ENCODE data around the gene SNCG.

SNCG gene

DNA sequence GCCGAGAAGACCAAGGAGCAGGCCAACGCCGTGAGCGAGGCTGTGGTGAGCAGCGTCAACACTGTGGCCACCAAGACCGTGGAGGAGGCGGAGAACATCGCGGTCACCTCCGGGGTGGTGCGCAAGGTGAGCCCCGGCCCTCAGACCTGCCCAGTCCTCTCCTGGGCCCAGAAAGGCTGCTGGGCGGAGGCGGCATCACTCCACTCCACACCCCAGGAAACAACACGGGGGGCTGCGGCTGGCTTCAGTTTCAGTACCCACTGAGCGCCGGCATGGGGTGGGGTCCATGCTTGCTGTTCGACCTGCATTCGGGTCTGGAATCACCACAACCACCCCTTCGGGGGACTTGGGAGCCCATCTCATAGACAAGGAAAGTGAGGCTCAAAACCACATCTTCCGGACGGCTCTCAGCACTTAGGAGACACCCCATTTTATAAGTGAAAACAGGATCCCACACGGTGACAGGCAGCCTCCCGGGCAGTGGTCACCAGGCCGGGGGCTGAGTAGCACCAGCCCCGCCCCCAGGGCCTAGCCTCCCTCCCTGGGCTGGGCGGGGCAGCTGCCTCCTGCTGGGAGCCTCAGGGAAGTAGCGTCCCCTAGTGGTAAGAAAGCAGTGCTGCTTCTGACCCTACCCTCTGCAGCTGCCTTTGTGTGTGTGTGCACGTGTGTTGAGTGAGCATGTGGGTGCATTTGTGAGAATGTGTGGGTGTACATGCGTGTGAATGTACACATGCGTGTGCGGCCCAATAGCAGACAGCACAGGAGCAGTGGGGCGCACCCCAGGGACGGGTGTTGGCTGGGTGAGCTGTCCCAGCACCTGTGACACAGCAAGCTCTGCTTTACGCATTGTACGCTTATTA is 1.8 kb downstream of the SNCG start:
- no peak overlapping the region for H2AFZ ChIP-seq (ENCODE audit: low read depth, low read length)
- peaks cover 13% of the 10 kb centered on the region for H3K4me1 ChIP-seq (ENCODE audit: insufficient read depth, low read length)
- H3K36me3 ChIP-seq (ENCODE audit: insufficient read depth, low read length), result no peaks in the 10 kb centered on the region
- H3K4me3 ChIP-seq (ENCODE audit: low read length), result no peak overlapping the region
- no peaks in the 10 kb centered on the region for H3K27me3 ChIP-seq (ENCODE audit: insufficient read depth, low read length)
- H3K9me3 ChIP-seq (ENCODE audit: low read length), result no peaks in the 10 kb centered on the region

GRCh38 chr10:86960863-86961434 is 2.5 kb downstream of the SNCG start:
- Histone ChIP-seq H3K4me3 (ENCODE audit: low read length) (no peak overlapping the region), H3K36me3 (ENCODE audit: insufficient read depth, low read length) (no peaks in the 10 kb centered on the region), H3K9me3 (ENCODE audit: low read length) (no peaks in the 10 kb centered on the region), H2AFZ (ENCODE audit: low read depth, low read length) (no peak overlapping the region), H3K4me1 (ENCODE audit: insufficient read depth, low read length) (peaks cover 10% of the 10 kb centered on the region), H3K27me3 (ENCODE audit: insufficient read depth, low read length) (no peaks in the 10 kb centered on the region)

DNA sequence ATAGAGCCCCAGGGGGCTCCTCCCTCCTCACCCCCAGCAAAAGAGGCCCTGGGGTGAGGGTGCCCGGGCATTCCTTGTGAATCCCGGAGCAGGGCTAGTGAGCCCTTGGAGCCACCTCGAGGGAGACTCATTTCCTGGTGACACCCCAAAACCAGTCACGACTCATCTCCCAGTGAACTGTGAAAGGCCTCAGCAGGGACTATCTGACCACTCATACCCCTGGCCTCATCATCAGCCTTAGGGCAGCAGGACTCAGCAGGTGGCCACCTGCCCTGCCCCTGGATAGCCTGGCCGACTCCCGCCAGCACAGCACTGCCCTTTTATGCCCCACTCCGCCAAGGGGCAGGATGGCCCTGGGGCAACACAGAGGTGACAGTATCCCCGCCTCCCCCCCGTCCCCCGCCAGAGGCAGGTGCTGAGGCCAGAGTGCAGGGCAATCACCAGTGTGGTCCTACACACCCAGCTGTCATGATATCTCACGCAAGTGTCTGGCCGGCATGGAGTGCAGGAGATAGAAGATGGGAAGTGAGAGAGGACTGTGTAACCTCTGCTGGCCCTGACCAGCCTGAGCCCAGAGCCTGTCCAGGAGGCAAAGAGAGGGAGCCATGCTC is 3.2 kb downstream of the SNCG start:
- Histone ChIP-seq H3K36me3 (ENCODE audit: insufficient read depth, low read length) (no peaks in the 10 kb centered on the region), H3K4me1 (ENCODE audit: insufficient read depth, low read length) (peaks cover 15% of the 10 kb centered on the region), H3K27me3 (ENCODE audit: insufficient read depth, low read length) (no peaks in the 10 kb centered on the region), H3K9me3 (ENCODE audit: low read length) (no peaks in the 10 kb centered on the region), H2AFZ (ENCODE audit: low read depth, low read length) (no peak overlapping the region), H3K4me3 (ENCODE audit: low read length) (no peak overlapping the region)

GRCh38 chr10:86962136-86962980 is 4.0 kb downstream of the SNCG start:
- Histone ChIP-seq H3K27me3 (ENCODE audit: insufficient read depth, low read length) (no peaks in the 10 kb centered on the region), H3K36me3 (ENCODE audit: insufficient read depth, low read length) (no peaks in the 10 kb centered on the region), H2AFZ (ENCODE audit: low read depth, low read length) (no peak overlapping the region), H3K9me3 (ENCODE audit: low read length) (no peaks in the 10 kb centered on the region), H3K4me3 (ENCODE audit: low read length) (no peak overlapping the region), H3K4me1 (ENCODE audit: insufficient read depth, low read length) (peaks cover 20% of the 10 kb centered on the region)

- Histone ChIP-seq H3K4me1 (ENCODE audit: insufficient read depth, low read length) (peaks cover 20% of the 10 kb centered on the region), H3K27me3 (ENCODE audit: insufficient read depth, low read length) (no peaks in the 10 kb centered on the region)
Observed at GRCh38 chr10:86962981-86963310, 4.5 kb downstream of the SNCG start.

DNA sequence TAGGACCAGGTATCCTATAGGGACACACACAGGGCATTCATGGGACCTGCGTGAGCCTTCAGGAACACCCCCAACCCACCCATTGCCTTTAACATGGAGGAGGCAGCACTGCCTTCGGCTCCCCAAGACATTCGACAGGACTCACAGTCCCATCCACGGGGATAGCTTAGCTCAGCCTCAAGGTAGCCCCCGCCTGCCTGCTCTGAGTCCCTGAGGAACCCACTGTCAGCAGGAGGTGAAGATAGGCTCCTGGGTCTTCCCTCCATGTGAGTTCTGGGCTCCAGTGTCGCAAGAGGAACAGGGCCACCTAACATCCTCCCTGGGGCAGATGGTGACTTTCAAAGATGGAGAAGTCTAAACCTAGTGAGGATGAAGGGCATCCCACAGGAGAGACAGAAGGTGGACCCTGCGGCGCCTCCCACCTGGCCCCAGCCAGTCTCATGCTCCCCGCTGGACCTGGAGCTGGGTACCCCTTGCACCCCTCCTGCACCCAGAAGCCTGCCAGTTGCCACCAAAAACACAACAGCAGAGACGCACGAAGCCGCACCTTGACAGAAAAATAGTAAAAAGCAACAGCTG is 5.0 kb downstream of the SNCG start:
- Histone ChIP-seq H3K4me3 (ENCODE audit: low read length) (no peak overlapping the region), H3K36me3 (ENCODE audit: insufficient read depth, low read length) (no peaks in the 10 kb centered on the region), H3K9me3 (ENCODE audit: low read length) (no peaks in the 10 kb centered on the region), H3K27me3 (ENCODE audit: insufficient read depth, low read length) (no peaks in the 10 kb centered on the region), H2AFZ (ENCODE audit: low read depth, low read length) (no peak overlapping the region), H3K4me1 (ENCODE audit: insufficient read depth, low read length) (peaks cover 20% of the 10 kb centered on the region)

More at GRCh38 chr10:86962981-86963310, 4.5 kb downstream of the SNCG start:
- Histone ChIP-seq H2AFZ (ENCODE audit: low read depth, low read length) (no peak overlapping the region), H3K9me3 (ENCODE audit: low read length) (no peaks in the 10 kb centered on the region), H3K36me3 (ENCODE audit: insufficient read depth, low read length) (no peaks in the 10 kb centered on the region), H3K4me3 (ENCODE audit: low read length) (no peak overlapping the region)

DNA sequence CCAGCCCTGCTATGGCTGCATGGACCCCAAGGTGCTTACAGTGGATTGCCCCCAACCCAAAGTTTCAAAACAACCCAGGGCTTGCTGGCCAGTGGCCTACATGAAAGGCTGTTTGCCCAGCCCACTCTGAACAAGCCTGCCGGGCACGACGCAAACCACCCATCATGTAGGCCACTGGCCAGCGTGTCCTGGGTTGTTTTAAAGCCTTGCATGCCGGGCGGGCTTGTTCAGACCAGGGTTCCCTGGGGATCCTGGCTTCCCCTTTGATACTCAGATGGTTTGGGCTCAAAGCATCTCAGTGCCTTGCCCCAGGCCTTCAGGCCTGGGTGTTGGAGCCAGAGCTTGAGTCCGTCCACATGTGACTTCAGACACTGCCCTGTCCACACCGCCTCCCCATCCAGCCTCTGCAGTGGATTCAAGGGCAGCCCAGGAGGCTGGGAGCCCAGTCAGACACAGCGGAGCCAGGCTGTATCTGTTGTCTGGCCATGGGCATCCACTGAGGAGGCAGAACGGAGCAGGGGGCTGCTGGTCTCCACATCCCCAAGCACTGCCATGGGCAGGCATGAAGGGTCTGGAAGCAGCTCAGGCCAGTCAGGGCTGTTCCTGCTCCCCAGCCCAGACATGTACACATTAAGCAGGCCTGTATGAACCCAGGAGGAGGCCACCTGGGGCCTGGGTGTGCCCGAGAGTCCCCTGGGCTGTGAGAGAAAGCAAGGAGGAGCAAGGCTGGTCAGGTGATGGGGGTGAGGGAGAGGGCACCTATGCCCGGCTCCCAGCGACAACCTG is 5.9 kb downstream of the SNCG start:
- Histone ChIP-seq H3K27me3 (ENCODE audit: insufficient read depth, low read length) (no peaks in the 10 kb centered on the region), H3K4me3 (ENCODE audit: low read length) (no peak overlapping the region), H3K36me3 (ENCODE audit: insufficient read depth, low read length) (no peaks in the 10 kb centered on the region), H3K9me3 (ENCODE audit: low read length) (no peaks in the 10 kb centered on the region), H3K4me1 (ENCODE audit: insufficient read depth, low read length) (peaks cover 15% of the 10 kb centered on the region), H2AFZ (ENCODE audit: low read depth, low read length) (no peak overlapping the region)

GRCh38 chr10:86964847-86965190 is 6.4 kb downstream of the SNCG start:
- no peak overlapping the region for H2AFZ ChIP-seq (ENCODE audit: low read depth, low read length)
- H3K36me3 ChIP-seq (ENCODE audit: insufficient read depth, low read length), result no peaks in the 10 kb centered on the region
- H3K4me3 ChIP-seq (ENCODE audit: low read length), result no peak overlapping the region
- no peaks in the 10 kb centered on the region for H3K27me3 ChIP-seq (ENCODE audit: insufficient read depth, low read length)
- H3K4me1 ChIP-seq (ENCODE audit: insufficient read depth, low read length), result peaks cover 17% of the 10 kb centered on the region
- H3K9me3 ChIP-seq (ENCODE audit: low read length), result no peaks in the 10 kb centered on the region

DNA sequence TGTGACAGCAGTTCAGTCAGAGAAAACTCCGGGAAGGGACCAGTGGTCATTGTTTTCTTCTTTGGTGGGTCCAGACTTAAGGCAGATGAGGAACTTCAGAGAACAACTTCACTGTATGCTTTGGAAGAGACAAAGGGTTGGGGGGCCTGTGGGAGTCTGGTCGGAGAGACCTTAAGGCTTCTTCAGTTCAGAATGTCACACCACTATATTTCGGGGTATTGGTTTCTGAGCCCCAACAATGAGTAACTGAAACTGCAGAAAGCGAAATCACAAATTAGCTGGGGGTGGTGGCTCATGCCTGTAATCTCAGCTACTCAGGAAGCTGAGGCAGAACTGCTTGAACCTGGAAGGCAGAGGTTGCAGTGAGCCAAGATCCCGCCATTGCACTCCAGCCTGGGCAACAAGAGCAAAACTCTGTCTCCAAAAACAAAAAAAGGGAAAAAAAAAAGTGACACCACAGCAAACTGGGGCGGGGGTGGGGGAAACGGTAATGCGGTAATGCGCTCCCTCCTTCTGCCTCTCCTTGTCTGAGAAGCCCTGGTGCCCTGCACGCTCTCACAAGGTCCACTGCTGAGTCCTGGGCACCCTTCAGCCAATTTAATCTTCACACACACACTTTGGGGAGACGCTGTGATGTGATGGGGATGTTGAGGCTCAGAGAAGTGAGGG is 7.7 kb downstream of the SNCG start:
- H3K27me3 ChIP-seq (ENCODE audit: insufficient read depth, low read length), result no peaks in the 10 kb centered on the region
- no peaks in the 10 kb centered on the region for H3K36me3 ChIP-seq (ENCODE audit: insufficient read depth, low read length)
- peaks cover 19% of the 10 kb centered on the region for H3K4me1 ChIP-seq (ENCODE audit: insufficient read depth, low read length)
- H3K9me3 ChIP-seq (ENCODE audit: low read length), result no peaks in the 10 kb centered on the region
- peak overlapping the region; percentile 11 for H2AFZ ChIP-seq (ENCODE audit: low read depth, low read length)
- no peak overlapping the region for H3K4me3 ChIP-seq (ENCODE audit: low read length)

- Histone ChIP-seq H2AFZ (ENCODE audit: low read depth, low read length) (no peak overlapping the region), H3K4me3 (ENCODE audit: low read length) (no peak overlapping the region), H3K9me3 (ENCODE audit: low read length) (peaks cover 3% of the 10 kb centered on the region), H3K4me1 (ENCODE audit: insufficient read depth, low read length) (peaks cover 19% of the 10 kb centered on the region), H3K36me3 (ENCODE audit: insufficient read depth, low read length) (no peaks in the 10 kb centered on the region), H3K27me3 (ENCODE audit: insufficient read depth, low read length) (no peaks in the 10 kb centered on the region)
Observed at GRCh38 chr10:86967481-86967941, 9.1 kb downstream of the SNCG start.

GRCh38 chr10:86968271-86968993 is 10.0 kb downstream of the SNCG start, which contains the start of gene ADIRF:
ADIRF (plus strand) TSS chr10:86968482; CDS start chr10:86968545, 63 bp downstream.
- H3K4me1 ChIP-seq (ENCODE audit: insufficient read depth, low read length), result peaks cover 19% of the 10 kb centered on the region
- H3K27me3 ChIP-seq (ENCODE audit: insufficient read depth, low read length), result no peaks in the 10 kb centered on the region
- peaks cover 3% of the 10 kb centered on the region for H3K9me3 ChIP-seq (ENCODE audit: low read length)
- H2AFZ ChIP-seq (ENCODE audit: low read depth, low read length), result no peak within 1 kb of the TSS
- no peaks in the 10 kb centered on the region for H3K36me3 ChIP-seq (ENCODE audit: insufficient read depth, low read length)
- no peak within 1 kb of the TSS for H3K4me3 ChIP-seq (ENCODE audit: low read length)

Data from neuron (in vitro differentiated cells).